ENCODE data around the gene MRPL14.

MRPL14 gene

DNA sequence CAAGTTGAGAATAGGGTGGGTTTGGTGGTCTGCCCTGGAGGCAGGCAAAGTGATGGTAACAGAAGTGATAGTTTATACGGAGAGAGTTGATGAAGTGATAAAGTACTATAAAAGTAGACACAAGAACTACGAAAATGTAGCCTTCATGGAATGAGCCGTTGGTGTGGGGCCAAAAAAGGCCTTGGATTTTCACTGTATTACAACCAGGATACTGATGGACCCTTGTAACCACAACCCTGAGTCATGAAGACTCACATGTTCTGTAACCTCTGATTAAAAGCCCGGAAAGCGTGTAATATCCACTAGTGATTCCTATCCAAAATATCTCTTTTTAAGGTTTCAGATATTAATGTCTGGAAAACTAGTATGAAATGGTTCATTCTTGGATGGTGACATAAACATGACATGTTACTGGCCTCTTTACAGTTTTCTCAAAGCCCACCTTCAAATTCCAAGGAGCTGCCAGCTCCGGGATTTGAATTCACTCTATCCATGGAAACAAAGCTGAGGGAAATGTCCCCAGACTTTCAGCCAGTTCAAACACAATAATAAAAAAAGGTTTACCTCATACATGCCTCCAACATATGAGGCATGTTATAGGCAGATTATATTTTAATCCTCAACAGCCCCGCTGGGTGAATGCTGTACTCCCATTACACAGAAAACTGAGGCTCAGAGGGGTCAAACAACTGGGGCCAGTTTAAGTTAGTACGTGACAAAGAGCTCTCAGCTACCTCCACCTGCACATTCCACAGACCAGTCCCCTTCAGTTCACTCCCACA lies 55.4 kb downstream of the MRPL14 start:
- H3K27ac ChIP-seq (replicated peaks): no peak overlapping the region
- DNase-seq (ENCODE audit: low read depth in 1 of 2, low spot score in 1 of 2): no peak
- no peak for TF ChIP-seq GABPA (IDR thresholded peaks at IDR 0.05; ENCODE audit: low read depth)
- no peak for TF ChIP-seq POLR2AphosphoS5 (IDR thresholded peaks at IDR 0.05; ENCODE audit: low read depth)
- TF ChIP-seq REST (IDR thresholded peaks at IDR 0.05; ENCODE audit: insufficient replicate concordance, low read depth): no peak
- TF ChIP-seq SPI1 (IDR thresholded peaks at IDR 0.05; ENCODE audit: borderline replicate concordance, low read depth): no peak
- no peak for TF ChIP-seq CTCF (IDR thresholded peaks at IDR 0.05; ENCODE audit: insufficient read depth, low read length)
- H3K27me3 ChIP-seq (ENCODE audit: insufficient read depth, poor library complexity, severe bottlenecking): no peaks in the 10 kb centered on the region
- no peak overlapping the region for H3K4me3 ChIP-seq (replicated peaks; ENCODE audit: insufficient read depth, low read length)

GRCh38 chr6:44068607-44069296 lies 58.5 kb downstream of the MRPL14 start:
- Histone ChIP-seq H3K4me3 (replicated peaks; ENCODE audit: insufficient read depth, low read length) (no peak overlapping the region), H3K27ac (replicated peaks) (no peak overlapping the region), H3K27me3 (ENCODE audit: insufficient read depth, poor library complexity, severe bottlenecking) (no peaks in the 10 kb centered on the region)
- TF ChIP-seq REST (IDR thresholded peaks at IDR 0.05; ENCODE audit: insufficient replicate concordance, low read depth) (no peak), SPI1 (IDR thresholded peaks at IDR 0.05; ENCODE audit: borderline replicate concordance, low read depth) (no peak), POLR2AphosphoS5 (IDR thresholded peaks at IDR 0.05; ENCODE audit: low read depth) (no peak), CTCF (IDR thresholded peaks at IDR 0.05; ENCODE audit: insufficient read depth, low read length) (no peak), GABPA (IDR thresholded peaks at IDR 0.05; ENCODE audit: low read depth) (no peak)
- no peak for DNase-seq (ENCODE audit: low read depth in 1 of 2, low spot score in 1 of 2)

- TF ChIP-seq REST (IDR thresholded peaks at IDR 0.05; ENCODE audit: insufficient replicate concordance, low read depth) (no peak), GABPA (IDR thresholded peaks at IDR 0.05; ENCODE audit: low read depth) (no peak)
- DNase-seq (ENCODE audit: low read depth in 1 of 2, low spot score in 1 of 2): no peak
- no peak overlapping the region for H3K27ac ChIP-seq (replicated peaks)
- H3K27me3 ChIP-seq (ENCODE audit: insufficient read depth, poor library complexity, severe bottlenecking): no peaks in the 10 kb centered on the region
- no peak overlapping the region for H3K4me3 ChIP-seq (replicated peaks; ENCODE audit: insufficient read depth, low read length)
These were observed 59.8 kb downstream of the MRPL14 start for GRCh38 chr6:44067173-44068139.

Data from HL-60 (cell line).